OCI-LY3 (cell line): ENCODE measurements around the gene PRPF31.

ENCODE experiments used
- H2AFZ ChIP-seq: fragments of 200-600, 300-600 bp; shearing (Covaris generic); 2 replicates; pipeline ENCODE4 v1.6.0; 2014; ENCODE audit warnings: antibody characterized with exemption, low read depth, low read length
- H3K27ac ChIP-seq: fragments of 200-600, 300-600 bp; sonication (generic); 2 replicates; pipeline ENCODE4 v1.5.1; 2014; ENCODE audit warnings: mild to moderate bottlenecking, low read length, moderate library complexity, mixed read lengths
- H3K27me3 ChIP-seq: fragments of 200-600, 300-600 bp; sonication (generic); 2 replicates; pipeline ENCODE4 v1.6.1; 2014; ENCODE audit warnings: low read depth, low read length, mixed read lengths
- H3K36me3 ChIP-seq: fragments of 200-600, 300-600 bp; sonication (generic); replicated peaks from 2 replicates; pipeline ENCODE3; 2014; ENCODE audit warnings: low read depth, low read length, mixed read lengths
- H3K4me1 ChIP-seq: fragments of 300-600, 200-600 bp; sonication (generic); 2 replicates; pipeline ENCODE4 v1.6.1; 2014; ENCODE audit warnings: low read length, mixed read lengths
- H3K4me2 ChIP-seq: fragments of 200-600, 300-600 bp; sonication (generic); 2 replicates; pipeline ENCODE4 v1.6.1; 2014; ENCODE audit warnings: low read length, mixed read lengths
- H3K4me3 ChIP-seq: fragments of 300-600, 200-600 bp; sonication (generic); 2 replicates; pipeline ENCODE4 v1.5.1; 2014; ENCODE audit warnings: antibody characterized with exemption, mild to moderate bottlenecking, low read length, moderate library complexity
- H3K79me2 ChIP-seq: fragments of 300-600, 200-600 bp; shearing (Covaris generic); 2 replicates; pipeline ENCODE4 v1.6.1; 2014; ENCODE audit warnings: mild to moderate bottlenecking, low read length, mixed read lengths
- H3K9ac ChIP-seq: fragments of 300-600, 200-600 bp; shearing (Covaris generic); 2 replicates; pipeline ENCODE4 v1.6.0; 2014; ENCODE audit warnings: mild to moderate bottlenecking, low read length, moderate library complexity
- H3K9me3 ChIP-seq: fragments of 200-600, 300-600 bp; shearing (Covaris generic); 2 replicates; pipeline ENCODE4 v1.6.1; 2014; ENCODE audit warnings: low read length, mixed read lengths; ENCODE audit not compliant: insufficient read depth
- H4K20me1 ChIP-seq: fragments of 200-600, 300-600 bp; sonication (generic); 2 replicates; pipeline ENCODE4 v1.6.1; 2016; ENCODE audit warnings: low read length, mixed read lengths; ENCODE audit not compliant: insufficient read depth
- EZH2phosphoT487 ChIP-seq: fragments of 200-600 bp; shearing (Covaris generic); IDR thresholded peaks from 2 replicates; pipeline ENCODE4 v1.6.1; 2018; ENCODE audit warnings: antibody characterized with exemption, mixed run types, low read depth
- TF ChIP-seq, protein P1 (sequence below): fragments of 200-600, 300-600 bp; sonication (generic); IDR thresholded peaks from 2 replicates; pipeline ENCODE4 v1.5.1; 2014; ENCODE audit warnings: antibody characterized with exemption, low read length, low read depth

Gene PRPF31

DNA sequence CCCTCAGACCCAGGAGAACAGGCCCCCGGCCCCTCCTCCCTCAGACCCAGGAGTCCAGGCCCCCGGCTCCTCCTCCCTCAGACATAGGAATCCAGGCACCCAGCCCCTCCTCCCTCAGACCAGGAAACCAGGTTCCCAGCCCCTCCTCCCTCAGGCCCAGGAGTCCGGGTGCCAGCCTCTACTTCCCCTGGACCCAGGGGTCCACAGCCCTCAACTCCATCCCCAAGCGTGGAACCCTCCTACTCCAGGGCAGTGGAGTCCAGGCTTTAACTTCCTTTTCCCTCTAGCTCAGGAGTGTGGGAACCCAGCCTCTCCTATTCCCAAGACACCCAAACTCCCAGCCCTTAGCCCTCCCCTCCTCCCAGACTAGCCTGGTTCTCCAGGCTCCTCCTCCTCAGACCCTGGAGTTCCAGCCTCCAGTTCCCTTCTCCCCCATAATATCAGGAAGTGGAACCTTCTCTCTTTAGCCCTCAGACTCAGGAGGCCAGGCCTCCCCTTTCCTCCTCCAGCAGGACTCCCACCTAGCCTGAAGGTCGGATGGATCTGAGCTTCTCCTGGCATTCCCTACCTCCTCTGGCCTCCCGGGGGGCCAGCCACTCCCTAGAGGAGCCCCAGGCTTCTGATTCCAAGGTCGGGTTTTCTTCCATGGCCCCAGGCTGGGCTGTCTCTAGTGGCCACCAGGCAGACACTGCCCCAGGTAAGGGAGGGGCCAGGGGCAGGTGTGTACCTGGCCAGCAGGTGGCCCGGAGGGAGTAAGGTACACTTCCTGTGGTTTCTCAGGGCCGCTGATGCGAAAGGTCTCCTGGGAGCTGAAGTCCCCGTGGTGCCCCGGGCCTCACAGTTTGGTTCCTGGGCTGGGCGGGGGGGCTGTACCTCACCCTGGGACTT, 57.2 kb downstream of the PRPF31 start, which contains the start of gene TMC4:
Gene TMC4, minus strand, starts transcription at position 690 of the 888 bp plus-strand sequence. Its CDS starts 43 bp downstream, at position 647.
- Histone ChIP-seq H3K4me2 (no peak within 1 kb of the TSS), H3K36me3 (no peaks in the 10 kb centered on the region), H3K4me1 (peaks cover 7% of the 10 kb centered on the region; the same call in 1 of the 2 replicates), H3K27ac (no peak within 1 kb of the TSS), H3K9me3 (no peaks in the 10 kb centered on the region), H2AFZ (no peak within 1 kb of the TSS), H3K9ac (no peak within 1 kb of the TSS), H3K4me3 (no peak within 1 kb of the TSS), H4K20me1 (no peaks in the 10 kb centered on the region), H3K79me2 (no peaks in the 10 kb centered on the region), H3K27me3 (no peaks in the 10 kb centered on the region)
- TF ChIP-seq, protein P1, sequence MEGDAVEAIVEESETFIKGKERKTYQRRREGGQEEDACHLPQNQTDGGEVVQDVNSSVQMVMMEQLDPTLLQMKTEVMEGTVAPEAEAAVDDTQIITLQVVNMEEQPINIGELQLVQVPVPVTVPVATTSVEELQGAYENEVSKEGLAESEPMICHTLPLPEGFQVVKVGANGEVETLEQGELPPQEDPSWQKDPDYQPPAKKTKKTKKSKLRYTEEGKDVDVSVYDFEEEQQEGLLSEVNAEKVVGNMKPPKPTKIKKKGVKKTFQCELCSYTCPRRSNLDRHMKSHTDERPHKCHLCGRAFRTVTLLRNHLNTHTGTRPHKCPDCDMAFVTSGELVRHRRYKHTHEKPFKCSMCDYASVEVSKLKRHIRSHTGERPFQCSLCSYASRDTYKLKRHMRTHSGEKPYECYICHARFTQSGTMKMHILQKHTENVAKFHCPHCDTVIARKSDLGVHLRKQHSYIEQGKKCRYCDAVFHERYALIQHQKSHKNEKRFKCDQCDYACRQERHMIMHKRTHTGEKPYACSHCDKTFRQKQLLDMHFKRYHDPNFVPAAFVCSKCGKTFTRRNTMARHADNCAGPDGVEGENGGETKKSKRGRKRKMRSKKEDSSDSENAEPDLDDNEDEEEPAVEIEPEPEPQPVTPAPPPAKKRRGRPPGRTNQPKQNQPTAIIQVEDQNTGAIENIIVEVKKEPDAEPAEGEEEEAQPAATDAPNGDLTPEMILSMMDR: no peak
- no peak for TF ChIP-seq EZH2phosphoT487

DNA sequence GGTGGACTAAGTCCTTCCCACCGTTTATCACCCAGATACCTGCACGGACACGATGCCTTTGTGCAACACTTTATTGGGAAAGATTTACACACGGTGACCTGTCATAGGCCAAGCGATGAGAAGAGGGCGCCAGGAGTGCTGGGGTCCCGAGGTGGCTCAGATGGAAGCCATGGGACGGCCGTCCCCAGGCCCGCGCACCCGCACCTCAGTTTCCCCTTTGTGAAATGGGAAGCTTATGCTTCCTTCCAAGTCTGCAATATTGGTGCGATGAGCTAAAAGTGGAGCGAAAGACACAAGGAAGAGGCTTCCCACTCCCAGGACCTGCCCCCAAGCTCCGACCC, 57.8 kb downstream of the PRPF31 start:
- no peaks in the 10 kb centered on the region for H3K79me2 ChIP-seq
- TF ChIP-seq, protein P1: no peak
- TF ChIP-seq EZH2phosphoT487: no peak
- no peaks in the 10 kb centered on the region for H3K9me3 ChIP-seq
- H4K20me1 ChIP-seq: no peaks in the 10 kb centered on the region
- H3K4me1 ChIP-seq: peaks cover 5% of the 10 kb centered on the region; the same call in 1 of the 2 replicates
- H3K9ac ChIP-seq: no peak overlapping the region
- H3K4me2 ChIP-seq: no peak overlapping the region
- H2AFZ ChIP-seq: no peak overlapping the region
- peaks cover 3% of the 10 kb centered on the region for H3K36me3 ChIP-seq
- H3K27me3 ChIP-seq: no peaks in the 10 kb centered on the region
- no peak overlapping the region for H3K27ac ChIP-seq
- no peak overlapping the region for H3K4me3 ChIP-seq

DNA sequence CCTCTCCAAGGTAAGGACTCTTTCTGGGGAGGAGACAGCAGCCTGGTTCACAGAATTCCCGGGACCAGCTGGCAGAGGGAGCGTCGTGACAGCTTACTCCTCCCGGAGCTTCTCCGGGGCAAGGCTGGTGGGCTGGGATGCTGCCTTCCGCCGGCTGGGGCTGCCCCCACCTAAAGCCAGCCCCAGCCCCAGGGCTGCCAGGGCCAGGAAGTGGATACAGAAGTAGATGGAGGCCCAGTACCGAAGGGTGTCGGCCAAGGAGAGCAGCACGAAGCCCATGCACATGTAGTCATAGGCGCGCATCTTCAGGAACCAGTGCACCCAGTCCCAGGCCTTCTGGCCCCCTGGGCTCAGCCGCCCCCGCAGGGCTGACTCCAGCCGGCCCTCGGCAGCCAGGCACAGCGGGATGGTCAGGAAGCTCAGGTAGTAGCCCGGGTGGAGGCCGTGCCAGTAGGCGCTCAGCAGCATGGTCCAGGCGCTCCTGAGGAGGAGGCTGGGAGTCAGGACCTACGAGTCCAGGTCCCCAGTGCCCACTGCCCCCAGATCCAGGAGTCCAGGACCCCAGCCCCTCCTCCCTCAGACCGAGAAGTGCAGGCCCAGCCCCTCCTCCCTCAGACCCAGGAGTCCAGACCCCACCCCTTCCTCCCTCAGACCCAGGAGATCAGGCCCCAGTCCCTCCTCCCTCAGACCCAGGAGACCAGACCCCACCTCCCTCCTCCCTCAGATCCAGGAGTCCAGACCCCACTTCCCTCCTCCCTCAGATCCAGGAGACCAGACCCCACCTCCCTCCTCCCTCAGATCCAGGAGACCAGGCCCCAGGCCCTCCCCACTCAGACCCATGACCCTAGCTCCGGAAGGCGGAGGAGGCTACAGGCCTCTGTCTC, 58.6 kb downstream of the PRPF31 start:
- no peaks in the 10 kb centered on the region for H3K79me2 ChIP-seq
- H3K9ac ChIP-seq: no peak overlapping the region
- TF ChIP-seq, protein P1: no peak
- TF ChIP-seq EZH2phosphoT487: no peak
- no peak overlapping the region for H3K4me2 ChIP-seq
- no peaks in the 10 kb centered on the region for H3K27me3 ChIP-seq
- no peak overlapping the region for H2AFZ ChIP-seq
- H3K36me3 ChIP-seq: peaks cover 7% of the 10 kb centered on the region
- peaks cover 4% of the 10 kb centered on the region; the same call in 1 of the 2 replicates for H3K4me1 ChIP-seq
- H3K4me3 ChIP-seq: no peak overlapping the region
- no peak overlapping the region for H3K27ac ChIP-seq
- H4K20me1 ChIP-seq: no peaks in the 10 kb centered on the region
- no peaks in the 10 kb centered on the region for H3K9me3 ChIP-seq
